ENCODE results near the gene LARGE1.

The LARGE1 gene

GRCh38 chr22:33481550-33481949, 438.7 kb downstream of the LARGE1 start:
- TF ChIP-seq CTCF (IDR thresholded peaks at IDR 0.05; ENCODE audit: insufficient read depth, low read depth, low read length, missing control alignments): no peak
- no peak for DNase-seq (ENCODE audit: low read depth)
- no peak overlapping the region for H3K4me3 ChIP-seq (ENCODE audit: low read length)

GRCh38 chr22:33477120-33478111, 442.9 kb downstream of the LARGE1 start:
- no peak for TF ChIP-seq CTCF (IDR thresholded peaks at IDR 0.05; ENCODE audit: insufficient read depth, low read depth, low read length, missing control alignments)
- no peak for DNase-seq (ENCODE audit: low read depth)
- no peak overlapping the region for H3K4me3 ChIP-seq (ENCODE audit: low read length)

- DNase-seq (ENCODE audit: low read depth): no peak
- no peak for TF ChIP-seq CTCF (IDR thresholded peaks at IDR 0.05; ENCODE audit: insufficient read depth, low read depth, low read length, missing control alignments)
- no peak overlapping the region for H3K4me3 ChIP-seq (ENCODE audit: low read length)
Observed at GRCh38 chr22:33476716-33477115, 443.6 kb downstream of the LARGE1 start.

GRCh38 chr22:33476206-33476605, 444.1 kb downstream of the LARGE1 start:
- no peak for TF ChIP-seq CTCF (IDR thresholded peaks at IDR 0.05; ENCODE audit: insufficient read depth, low read depth, low read length, missing control alignments)
- H3K4me3 ChIP-seq (ENCODE audit: low read length): no peak overlapping the region
- DNase-seq (ENCODE audit: low read depth): no peak

GRCh38 chr22:33474587-33474986, 445.7 kb downstream of the LARGE1 start:
- no peak for TF ChIP-seq CTCF (IDR thresholded peaks at IDR 0.05; ENCODE audit: insufficient read depth, low read depth, low read length, missing control alignments)
- DNase-seq (ENCODE audit: low read depth): no peak
- H3K4me3 ChIP-seq (ENCODE audit: low read length): no peak overlapping the region

- H3K4me3 ChIP-seq (ENCODE audit: low read length): no peak overlapping the region
- no peak for TF ChIP-seq CTCF (IDR thresholded peaks at IDR 0.05; ENCODE audit: insufficient read depth, low read depth, low read length, missing control alignments)
- no peak for DNase-seq (ENCODE audit: low read depth)
Observed at GRCh38 chr22:33472462-33473344, 447.6 kb downstream of the LARGE1 start.

Data from epithelial cell of esophagus (primary cell).